NCI-H446 (cell line): ENCODE data around the gene PLXNC1.
A peak's percentile ranks its signal among the peaks of the same experiment; 100 is the strongest.

Experiments
- DNase-seq, 2 experiments: peaks; one replicate each; lab custom pipeline; 2025; lab: John Stamatoyannopoulos, UW

Gene PLXNC1

DNA sequence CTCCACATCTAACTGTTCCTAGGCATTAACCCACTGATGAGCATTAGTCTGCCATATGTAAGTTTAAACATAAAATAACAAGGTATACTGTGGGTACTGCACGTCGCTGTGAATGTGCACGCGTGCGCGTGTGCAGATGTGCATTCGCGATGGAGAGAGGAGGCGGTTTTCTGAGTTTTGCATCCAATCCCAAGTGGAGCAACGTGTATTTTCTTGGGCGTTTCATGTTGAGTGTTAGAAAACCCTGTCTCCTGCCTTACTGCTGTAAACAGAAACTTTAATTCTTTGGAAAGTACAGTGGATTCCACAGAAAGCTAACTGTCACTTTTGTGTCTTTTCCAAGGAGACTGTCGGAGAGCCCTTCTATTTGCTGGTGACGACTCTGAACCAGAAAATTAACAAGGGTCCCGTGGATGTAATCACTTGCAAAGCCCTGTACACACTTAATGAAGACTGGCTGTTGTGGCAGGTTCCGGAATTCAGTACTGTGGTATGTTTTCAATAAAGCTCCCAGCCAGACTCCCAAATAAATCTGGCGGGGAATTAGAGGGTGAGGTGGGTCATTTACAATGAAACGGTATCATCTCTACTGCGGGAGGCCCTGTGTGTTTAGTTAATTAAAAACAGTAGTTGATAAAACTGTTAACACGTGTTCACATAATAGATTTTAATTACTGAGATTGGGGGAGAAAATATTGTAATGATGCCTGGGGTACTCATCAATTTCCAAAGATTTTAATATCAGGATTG lies 116.5 kb downstream of the PLXNC1 start:
- no peak for DNase-seq

DNA sequence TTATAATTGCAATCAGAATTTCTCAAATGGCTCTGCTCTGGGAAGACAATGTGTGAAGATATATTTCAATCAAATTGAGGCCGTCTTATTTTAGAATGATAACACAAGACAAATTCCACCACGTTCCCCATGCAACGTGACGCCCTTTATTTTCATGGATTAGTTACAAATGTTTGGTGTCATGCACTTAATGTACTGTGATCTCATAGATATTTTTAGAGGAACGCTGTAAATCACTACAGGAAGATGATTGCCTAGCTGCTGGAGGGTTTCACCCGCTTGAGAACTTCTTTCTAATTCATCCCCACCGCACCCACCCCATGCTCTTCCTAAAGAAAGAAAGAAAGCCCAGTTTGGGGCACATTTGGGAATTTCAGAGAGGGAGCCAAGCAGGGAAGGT lies 117.2 kb downstream of the PLXNC1 start:
- no peak for DNase-seq

DNA sequence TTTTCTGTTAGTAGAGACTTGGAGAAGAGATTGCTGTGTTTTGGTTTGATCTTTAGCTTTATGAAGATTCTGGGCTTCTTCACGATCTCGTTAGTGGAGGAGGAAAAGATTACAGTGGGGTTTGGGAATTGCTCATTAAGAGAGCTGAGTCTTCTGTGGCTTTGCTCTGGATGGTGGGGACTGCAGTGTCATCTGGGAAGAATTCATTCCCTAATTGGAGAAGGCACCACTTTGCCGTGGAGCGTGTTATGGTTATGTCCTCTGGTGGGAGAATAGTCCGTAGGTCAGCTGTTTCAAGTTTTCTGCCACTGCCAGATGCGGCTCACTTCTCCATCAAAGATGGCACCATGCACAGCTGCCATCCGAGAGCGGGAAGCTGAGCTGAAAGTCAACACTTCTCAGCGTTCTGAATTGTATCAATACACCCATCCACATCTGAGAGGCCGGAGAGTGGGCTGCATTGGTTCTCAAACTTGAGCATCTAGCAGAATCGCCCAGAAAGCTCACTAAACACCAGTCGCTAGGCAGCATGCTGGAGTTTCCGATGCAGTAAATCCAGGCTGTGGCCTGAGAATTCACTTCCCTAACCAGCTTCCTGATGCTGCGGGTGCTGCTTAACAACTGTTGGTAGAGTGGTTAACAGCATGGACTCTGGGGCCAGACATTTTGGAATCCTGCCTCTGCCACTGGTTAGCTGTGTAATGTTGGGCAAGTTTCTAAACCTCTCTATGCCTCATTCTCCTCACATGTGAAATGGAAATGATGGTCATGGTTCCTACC lies 117.8 kb downstream of the PLXNC1 start:
- no peak for DNase-seq

DNA sequence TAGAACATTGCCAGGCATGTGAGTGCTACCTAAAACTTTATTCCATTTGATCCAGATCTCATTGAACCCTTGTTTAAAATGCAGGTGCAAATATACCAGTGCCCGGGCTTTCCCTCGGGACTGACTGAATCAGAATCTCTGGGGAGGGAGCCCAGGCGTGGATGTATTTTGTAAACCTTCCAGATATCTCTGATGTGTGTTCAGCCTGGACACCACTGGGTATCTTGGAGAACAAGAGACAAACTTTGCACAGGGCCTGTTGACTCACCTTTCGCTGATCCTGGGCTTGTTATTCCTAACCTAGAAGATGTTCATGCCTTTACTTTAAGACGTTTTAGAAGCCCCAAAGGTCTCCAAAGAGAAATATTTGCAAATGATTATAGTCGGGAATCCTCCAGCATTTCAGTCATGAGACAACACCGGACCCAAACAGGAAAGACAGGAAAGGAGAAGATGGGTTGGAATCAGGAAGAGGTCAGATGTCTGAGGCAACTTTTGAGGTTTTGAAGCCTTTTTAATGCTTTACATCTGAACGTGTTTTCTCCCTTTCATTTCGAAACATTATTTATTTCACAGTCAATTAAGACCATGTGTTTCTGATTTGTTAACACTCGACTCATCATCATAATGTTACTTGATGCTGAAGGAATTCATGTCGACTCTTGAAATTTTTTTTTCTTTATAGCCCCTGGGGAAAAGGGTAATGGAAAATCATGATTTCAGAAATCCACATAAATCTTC lies 118.6 kb downstream of the PLXNC1 start:
- no peak for DNase-seq

DNA sequence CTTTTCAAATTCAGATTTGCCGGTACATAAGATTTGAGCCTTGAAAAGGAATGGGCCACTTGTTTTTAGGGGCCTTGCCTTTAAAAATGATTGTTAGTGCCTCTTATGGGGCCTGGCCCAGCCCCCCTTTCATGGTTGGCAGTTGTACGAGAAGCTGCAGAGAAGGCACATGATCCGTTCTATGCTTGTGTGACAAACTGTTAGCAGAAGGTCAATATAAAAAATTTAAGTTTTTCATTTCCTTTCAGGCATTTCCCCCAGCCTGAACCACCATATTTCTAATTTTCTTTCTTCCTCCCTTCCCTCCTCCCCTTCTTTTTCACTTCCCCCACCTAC lies 119.1 kb downstream of the PLXNC1 start:
- DNase-seq: no peak

DNA sequence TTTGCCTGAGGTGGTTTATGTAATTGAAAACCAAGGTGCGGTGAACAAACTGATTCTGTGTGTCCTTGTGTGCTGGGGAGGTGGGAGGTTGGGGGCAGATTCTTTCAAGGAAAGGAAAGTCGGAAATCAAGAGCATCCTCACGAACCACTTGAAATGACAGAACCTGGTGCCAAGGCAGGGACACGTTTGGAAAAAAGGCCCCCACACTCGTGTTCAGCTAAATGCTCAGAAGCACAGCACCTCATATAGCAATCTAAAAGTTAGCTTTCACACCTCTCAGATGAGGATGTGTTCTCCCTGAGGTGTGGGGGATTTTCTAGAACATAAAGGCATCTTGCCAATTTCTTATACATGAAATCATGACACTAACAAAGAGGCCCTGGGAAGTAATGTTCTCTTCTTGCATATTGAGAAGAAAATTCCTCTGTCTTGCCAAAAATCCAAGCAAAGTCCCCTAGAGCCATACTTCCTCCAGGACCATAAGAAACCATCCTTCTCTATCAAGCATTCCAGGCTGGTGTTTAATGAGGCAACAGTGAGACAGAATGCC lies 119.6 kb downstream of the PLXNC1 start:
- DNase-seq: no peak

DNA sequence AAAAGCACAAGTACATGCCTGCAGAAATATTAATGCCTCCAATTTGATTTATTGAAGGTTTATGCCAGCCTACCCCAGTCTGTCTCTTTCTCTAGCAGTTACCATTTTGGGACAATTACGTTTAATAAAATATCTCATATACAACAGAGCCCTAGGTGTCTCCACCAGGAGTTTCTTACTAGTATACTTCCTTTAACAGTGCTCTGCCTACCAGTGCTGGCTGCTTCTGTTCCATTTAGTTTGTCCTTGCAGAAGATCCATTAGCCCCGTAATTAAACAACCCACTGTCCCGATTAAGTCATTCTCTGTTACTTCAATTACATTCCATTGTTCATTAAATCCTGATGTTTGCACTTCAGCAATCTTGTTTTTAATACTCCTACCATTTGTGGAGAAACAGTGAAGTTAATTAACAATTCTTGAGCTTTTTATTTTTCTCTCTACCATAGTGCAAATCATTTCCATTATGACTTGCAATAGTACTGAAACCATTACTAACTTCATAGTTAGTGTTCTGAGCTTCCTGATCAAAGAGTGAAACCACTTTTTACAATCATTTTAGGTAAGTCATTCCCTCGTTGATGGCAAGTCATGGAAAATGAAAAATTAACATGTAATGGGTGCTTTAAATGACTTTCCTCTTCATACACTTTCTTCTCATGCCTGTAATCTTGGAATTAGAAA lies 121.1 kb downstream of the PLXNC1 start:
- no peak for DNase-seq

DNA sequence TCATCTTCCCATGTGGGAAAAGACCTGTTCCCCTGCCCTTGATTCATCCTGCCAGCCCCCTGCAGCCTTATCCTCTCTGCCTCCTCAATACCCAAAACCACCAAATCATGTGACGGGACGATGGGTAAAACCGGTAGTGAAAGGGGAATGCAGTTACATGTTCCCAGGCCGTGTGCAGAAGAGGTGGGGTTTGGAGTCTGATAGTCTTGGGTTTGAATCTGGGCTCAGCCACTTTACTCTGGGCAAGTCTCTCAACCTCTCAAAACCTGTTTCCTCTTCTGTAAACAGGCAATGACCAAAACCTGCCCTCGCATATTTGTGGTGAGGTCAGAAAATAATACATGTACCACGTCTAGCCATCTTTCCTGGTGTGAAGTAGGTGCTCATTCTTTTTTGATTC lies 123.0 kb downstream of the PLXNC1 start:
- no peak for DNase-seq

DNA sequence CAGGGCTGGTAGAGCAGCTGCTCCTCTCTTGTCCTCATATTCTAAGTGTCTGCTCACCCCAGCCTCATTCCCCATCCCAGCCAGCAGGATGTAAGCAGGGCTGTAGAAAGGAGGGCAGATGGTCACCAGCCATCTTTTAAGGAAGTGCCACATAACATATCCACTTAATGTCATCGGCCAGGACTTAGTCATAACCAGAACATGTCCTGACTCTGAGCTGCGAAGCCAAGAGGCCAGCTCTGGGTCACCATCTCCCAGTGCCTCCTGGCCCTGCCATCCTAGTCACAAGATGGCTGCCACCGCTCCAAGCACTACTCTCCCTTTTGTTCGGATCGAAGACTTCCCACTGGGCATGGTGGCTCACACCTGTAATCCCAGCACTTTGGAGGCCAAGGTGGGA lies 123.9 kb downstream of the PLXNC1 start:
- no peak for DNase-seq

DNA sequence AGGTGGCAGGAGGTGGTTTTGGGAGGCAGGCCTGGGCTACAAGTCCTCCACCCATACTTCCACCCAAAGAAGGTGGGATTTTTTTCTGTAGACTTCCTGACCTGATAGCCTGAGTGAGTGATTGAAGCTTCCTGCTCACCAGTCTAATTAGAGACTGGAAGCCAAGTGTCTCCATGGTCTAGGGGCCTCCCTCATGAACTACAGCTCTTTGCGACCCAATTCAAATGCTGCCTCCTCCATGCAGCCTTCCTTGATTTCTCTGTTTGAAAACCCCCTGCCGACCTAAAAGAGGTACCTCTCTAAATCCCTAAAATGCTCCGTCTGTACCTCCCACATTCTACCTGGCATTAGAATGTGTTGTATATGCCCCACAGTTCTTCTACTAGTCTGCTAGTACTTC lies 124.9 kb downstream of the PLXNC1 start:
- DNase-seq: no peak

DNA sequence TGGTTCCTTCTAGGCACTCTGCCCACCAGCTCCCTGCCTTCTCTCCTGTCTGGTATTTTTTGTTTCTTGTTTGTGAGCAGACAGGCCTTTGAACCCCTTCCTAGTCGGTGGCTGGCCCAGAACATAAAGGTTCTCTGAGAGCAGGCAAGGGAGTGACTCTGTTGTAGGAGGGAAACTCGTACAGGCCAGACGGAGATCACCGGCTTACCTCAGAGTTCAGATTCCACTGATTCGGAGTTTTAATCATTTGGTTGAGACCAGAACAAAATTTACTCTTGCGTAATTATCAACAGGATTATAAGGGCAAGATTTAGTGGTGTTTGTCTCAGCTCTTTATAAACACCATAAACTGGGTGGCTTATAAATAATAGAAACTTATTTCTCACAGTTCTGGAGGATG lies 128.3 kb downstream of the PLXNC1 start:
- DNase-seq: no peak

DNA sequence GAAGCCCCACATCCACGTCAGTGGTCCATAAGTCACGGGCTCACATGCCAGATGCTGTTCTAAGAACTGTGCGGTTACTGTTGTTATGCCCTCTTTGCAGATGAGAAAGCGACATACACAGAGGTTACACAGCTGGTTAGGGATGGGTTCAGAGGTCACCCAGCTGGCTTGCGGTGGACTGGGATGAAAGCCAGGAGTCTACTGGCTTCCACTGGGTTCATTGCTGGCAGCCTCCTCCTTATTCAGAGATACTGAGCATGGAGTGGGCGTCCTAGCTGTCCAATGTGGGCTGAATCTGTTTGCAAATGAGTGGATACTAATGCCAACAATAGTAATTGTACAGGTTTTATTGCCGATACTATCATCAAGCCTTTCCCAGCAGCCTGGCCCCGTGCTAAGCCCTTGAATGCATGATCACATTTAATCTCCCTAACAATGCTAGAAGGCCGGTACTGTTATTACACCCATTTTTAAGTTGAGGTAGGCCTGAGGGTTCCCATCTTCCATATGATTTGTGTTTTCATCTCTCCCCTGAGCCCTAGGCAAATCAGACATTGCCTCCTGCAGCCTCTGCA lies 129.1 kb downstream of the PLXNC1 start:
- DNase-seq: no peak

DNA sequence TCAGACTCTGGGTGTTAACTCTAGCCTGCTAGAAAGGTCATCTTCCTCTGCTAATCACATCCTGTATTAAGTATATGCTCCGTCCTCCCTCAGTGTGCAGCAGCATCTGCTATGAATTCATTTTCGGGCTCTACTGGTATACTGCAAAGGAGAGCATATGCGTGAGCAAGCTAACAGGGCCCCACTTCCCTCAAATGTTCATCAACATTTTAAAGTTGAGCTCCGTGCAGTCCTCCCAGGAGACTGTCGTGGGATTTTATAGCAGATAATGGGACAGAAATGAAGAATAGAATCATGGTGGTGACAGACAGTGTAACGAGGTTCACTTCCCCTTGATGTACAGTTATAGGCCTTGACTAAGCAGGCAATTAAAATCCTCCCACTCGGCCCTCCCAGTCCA lies 131.7 kb downstream of the PLXNC1 start:
- no peak for DNase-seq

DNA sequence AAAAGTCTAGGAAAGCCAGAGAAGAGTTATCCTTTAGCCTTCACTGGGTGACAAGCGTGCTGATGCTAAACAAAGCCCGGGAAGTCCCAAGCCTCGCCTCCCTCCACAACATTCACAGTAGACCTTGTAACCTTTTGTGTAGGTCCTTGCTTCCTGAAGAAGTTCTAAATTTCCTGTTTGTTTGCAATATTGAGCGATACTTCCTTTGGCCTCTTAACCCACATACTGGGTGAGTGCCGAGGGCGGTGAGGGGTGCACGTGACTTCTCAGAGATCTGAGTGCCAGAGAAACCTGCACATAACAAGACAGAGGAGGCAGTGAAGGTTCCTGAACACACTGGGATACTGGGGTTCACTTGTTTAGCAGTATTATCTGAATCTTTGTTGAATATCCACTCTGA lies 134.3 kb downstream of the PLXNC1 start:
- DNase-seq: no peak

DNA sequence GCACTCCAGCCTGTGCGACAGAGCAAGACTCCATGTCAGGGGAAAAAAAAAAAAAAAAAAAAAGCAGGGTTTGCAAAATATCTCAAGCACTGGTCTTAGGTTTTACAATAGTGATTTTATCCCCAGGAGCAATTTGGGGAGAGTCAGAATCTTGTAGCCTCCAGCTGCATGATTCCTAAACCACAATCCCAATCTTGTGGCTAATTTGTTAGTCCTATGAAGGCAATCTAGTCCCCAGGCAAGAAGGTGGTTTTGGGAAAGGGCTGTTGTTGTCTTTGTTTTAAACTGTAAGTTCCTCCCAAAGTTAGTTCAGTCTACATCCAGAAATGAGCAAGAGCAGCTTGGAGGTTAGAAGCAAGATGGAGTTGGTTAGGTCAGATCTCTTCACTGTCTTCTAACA lies 135.7 kb downstream of the PLXNC1 start:
- no peak for DNase-seq

DNA sequence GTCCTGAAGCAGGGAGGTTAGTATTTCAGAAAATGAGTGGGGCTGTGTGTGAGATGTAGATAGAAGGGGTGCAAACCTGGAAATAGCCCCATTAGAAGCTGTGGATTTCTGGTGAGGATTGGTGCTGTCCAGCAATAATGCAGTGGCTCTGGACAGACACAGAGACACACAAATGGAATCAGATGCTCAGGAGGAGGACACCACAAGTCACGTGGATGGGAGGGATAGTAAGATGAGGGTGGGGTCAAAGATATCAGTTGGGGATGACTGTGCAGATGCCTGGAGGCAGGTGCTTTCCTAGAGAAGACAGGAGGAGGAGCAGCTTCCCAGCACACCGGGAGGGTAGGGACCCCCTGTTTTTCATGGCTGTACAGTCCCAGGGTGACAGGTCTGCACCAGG lies 136.5 kb downstream of the PLXNC1 start:
- DNase-seq: no peak

DNA sequence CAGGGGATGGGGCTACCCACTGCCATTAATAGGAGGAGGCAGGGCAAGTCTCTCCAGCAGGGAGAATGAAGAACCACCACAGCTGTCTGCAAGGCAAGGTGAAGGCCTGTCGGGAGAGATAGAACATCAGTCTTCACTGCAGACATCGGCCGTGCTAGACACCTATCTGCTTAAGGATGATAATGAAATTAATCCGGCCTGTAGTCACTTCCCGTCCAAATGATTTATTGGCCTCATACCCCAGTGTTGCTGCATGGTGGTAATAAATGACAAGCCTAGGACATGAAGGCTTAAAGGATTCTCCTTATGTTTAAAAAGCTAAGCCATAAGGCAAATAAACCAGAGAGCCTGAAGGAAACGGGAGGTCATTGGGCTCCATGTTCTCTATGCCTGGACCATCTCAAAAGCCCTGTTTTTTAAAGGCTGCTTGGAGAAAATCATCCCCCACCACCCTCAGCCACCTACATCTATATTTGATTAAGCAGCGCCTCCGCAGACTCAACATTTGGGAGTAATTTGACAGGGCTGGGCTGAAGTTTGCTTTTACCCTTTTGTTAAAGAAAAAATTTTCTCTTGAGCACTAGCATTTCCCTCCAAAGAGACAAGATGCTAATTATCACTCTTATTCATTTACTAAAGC lies 137.7 kb downstream of the PLXNC1 start:
- no peak for DNase-seq

DNA sequence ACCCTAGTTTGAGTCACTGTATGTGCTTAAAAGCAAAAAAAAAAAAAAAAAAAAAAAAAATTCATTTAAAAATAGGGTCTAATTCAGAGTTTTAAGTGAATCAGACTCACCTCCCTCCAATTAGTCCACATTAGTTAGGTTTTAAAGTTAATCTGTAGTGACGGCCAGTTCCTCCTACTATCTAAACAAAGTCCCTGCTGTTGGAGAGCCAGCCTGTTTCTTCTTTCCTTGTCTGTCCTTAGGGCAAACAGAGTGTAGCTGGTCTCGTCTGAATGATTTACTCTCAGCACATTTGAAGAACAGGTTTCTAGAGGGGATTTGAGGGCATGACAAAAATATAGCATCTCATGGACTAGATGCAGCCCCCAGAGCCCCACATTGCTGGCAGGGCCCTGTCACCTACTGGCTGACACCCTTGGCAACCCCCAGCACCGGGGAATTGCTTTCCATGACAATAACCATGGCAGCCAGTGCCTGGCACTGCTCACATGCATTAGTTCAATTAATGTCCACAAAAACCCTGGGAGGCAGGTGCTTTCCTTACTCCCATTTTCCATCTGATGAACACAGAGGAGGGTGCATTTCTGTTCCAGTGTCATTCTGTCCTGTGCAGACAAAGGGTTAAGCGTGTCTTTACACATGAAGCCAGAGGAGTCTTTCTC lies 138.3 kb downstream of the PLXNC1 start:
- no peak for DNase-seq

DNA sequence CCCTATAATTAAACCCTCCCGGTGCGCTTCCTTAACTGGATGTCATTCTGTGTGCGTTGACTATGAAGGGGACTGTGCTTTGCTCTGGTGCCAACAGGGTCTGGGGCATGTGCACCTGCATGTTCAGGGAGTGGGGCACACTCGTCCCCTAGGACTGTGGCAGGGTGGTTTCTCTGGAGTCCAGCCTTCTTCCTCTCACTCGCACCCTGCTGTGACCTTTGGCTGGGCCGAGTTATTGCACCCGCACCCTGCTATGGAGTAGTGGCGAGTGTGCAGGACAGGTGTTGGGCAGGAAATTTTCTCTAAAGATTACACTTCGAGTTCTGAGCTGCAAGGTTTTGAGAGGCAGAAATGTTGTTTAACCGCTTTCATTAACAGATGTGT lies 138.9 kb downstream of the PLXNC1 start:
- no peak for DNase-seq

DNA sequence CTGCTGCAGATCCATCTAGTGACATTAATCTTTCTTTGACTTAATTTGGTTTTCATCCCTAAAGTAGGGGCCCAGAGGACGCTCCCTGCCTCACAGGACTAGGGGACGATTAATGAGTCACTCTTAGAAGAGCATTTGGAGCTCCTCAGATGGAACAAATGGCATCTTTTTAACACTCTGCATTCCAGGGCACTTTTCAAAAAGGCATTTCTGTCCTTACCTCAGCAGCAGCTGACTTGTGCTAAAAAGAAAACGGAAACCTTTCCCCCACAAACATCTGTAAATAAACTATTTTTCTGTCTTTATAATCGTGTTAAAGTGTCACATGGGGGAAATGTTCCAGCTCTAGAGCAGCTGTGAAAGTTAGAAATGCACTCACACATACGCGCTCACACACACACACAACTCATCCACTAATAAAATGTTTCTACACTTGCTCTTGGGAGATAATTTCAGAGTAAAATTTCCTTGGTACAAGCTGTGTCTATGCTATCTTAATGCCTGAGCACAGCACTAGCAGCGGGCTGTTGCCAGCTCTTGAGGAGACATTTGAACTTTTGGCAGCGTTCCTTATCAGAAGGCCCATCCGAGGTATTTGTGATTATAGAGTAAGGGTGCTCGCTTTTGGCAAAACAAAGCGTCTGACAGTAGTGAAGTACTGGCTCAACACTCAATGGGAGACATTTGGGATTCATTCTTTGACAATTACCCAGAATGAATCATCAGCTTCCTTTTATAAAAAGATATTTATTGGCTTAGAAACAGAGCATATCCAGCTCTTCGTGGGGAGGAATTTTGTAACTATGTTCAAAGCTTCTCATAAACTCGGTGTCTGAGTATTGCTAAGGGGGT lies 141.3 kb downstream of the PLXNC1 start:
- DNase-seq: peak; percentile 1 to 55
